ENCODE data around the gene MAP4K3. TPM values are rescaled to one million over a fixed set of nuclear protein-coding genes. Genes with fewer than 3 reads are reported as not detected.

MAP4K3 gene
- total and polyA plus RNA-seq, 3 donors from 2014 or later, result 37.6 to 59.6 (median 58.8) TPM

- H3K4me1 ChIP-seq, result peaks cover 2% of the 10 kb centered on the region
- no peak for TF ChIP-seq CTCF (IDR thresholded peaks at IDR 0.05)
- TF ChIP-seq POLR2A (IDR thresholded peaks at IDR 0.05), result no peak
- no peaks in the 10 kb centered on the region for H3K36me3 ChIP-seq (ENCODE audit: low read depth, missing control alignments)
- H3K9me3 ChIP-seq, result no peaks in the 10 kb centered on the region
- H3K27me3 ChIP-seq, result no peaks in the 10 kb centered on the region
- H3K27ac ChIP-seq, result no peak overlapping the region
- WGBS, 2 donors, result 45 to 56% methylated on average over 3 of the region's 3 CpGs
- intact Hi-C loops (cut with DNase I; ENCODE audit: low total_unique reads), result no loop called here
- no peak for DNase-seq
- H3K4me3 ChIP-seq, result no peak overlapping the region
These were observed 46.4 kb upstream of the MAP4K3 start for GRCh38 chr2:39483534-39483933.

GRCh38 chr2:39481611-39482010 lies 44.5 kb upstream of the MAP4K3 start:
- intact Hi-C loops (cut with DNase I; ENCODE audit: low total_unique reads), result no loop called here
- WGBS, 2 donors, result 93 to 100% methylated on average over 2 of the region's 2 CpGs
- no peak overlapping the region for H3K27ac ChIP-seq
- no peak for DNase-seq
- TF ChIP-seq CTCF (IDR thresholded peaks at IDR 0.05), result no peak
- TF ChIP-seq POLR2A (IDR thresholded peaks at IDR 0.05), result no peak
- H3K4me3 ChIP-seq, result no peak overlapping the region
- peaks cover 2% of the 10 kb centered on the region for H3K4me1 ChIP-seq
- H3K9me3 ChIP-seq, result no peaks in the 10 kb centered on the region
- H3K36me3 ChIP-seq (ENCODE audit: low read depth, missing control alignments), result no peaks in the 10 kb centered on the region
- no peaks in the 10 kb centered on the region for H3K27me3 ChIP-seq

- H3K36me3 ChIP-seq (ENCODE audit: low read depth, missing control alignments), result no peaks in the 10 kb centered on the region
- intact Hi-C loops (cut with DNase I; ENCODE audit: low total_unique reads), result no loop called here
- no peaks in the 10 kb centered on the region for H3K9me3 ChIP-seq
- peaks cover 2% of the 10 kb centered on the region for H3K4me1 ChIP-seq
- H3K27me3 ChIP-seq, result no peaks in the 10 kb centered on the region
- H3K4me3 ChIP-seq, result no peak overlapping the region
- TF ChIP-seq CTCF (IDR thresholded peaks at IDR 0.05) (no peak), POLR2A (IDR thresholded peaks at IDR 0.05) (no peak)
- H3K27ac ChIP-seq, result no peak overlapping the region
- no peak for DNase-seq
- 94 to 96% methylated on average over 5 of the region's 5 CpGs for WGBS, 2 donors
These were observed 42.6 kb upstream of the MAP4K3 start for GRCh38 chr2:39479696-39480095.

- no peaks in the 10 kb centered on the region for H3K36me3 ChIP-seq (ENCODE audit: low read depth, missing control alignments)
- no peak overlapping the region for H3K4me3 ChIP-seq
- DNase-seq, result no peak
- H3K27me3 ChIP-seq, result no peaks in the 10 kb centered on the region
- intact Hi-C loops (cut with DNase I; ENCODE audit: low total_unique reads), result no loop called here
- no peak for TF ChIP-seq POLR2A (IDR thresholded peaks at IDR 0.05)
- no peak for TF ChIP-seq CTCF (IDR thresholded peaks at IDR 0.05)
- peaks cover 2% of the 10 kb centered on the region for H3K4me1 ChIP-seq
- no peak overlapping the region for H3K27ac ChIP-seq
- H3K9me3 ChIP-seq, result no peaks in the 10 kb centered on the region
These were observed 42.1 kb upstream of the MAP4K3 start for GRCh38 chr2:39479053-39479670.

- intact Hi-C loops (cut with DNase I; ENCODE audit: low total_unique reads), result no loop called here
- TF ChIP-seq POLR2A (IDR thresholded peaks at IDR 0.05) (no peak), CTCF (IDR thresholded peaks at IDR 0.05) (no peak)
- Histone ChIP-seq H3K27me3 (no peaks in the 10 kb centered on the region), H3K9me3 (no peaks in the 10 kb centered on the region), H3K36me3 (ENCODE audit: low read depth, missing control alignments) (no peaks in the 10 kb centered on the region), H3K4me1 (no peaks in the 10 kb centered on the region), H3K27ac (no peak overlapping the region), H3K4me3 (no peak overlapping the region)
- 86 to 89% methylated on average over 4 of the region's 4 CpGs for WGBS, 2 donors
- no peak for DNase-seq
These were observed 39.4 kb upstream of the MAP4K3 start for GRCh38 chr2:39476524-39476923.
